Nephron progenitor cell (in vitro differentiated cells): ENCODE measurements around the gene CTDP1.

Experiments used
- DNase-seq: peaks from one replicate; pipeline ENCODE4 v3.0.0; 2021
- H3K27ac Mint-ChIP-seq: 2 replicates; pipeline ENCODE4 v1.8.0; 2021; ENCODE audit warnings: mild to moderate bottlenecking, moderate library complexity, mixed read lengths
- H3K27me3 Mint-ChIP-seq: 2 replicates; pipeline ENCODE4 v1.8.0; 2021; ENCODE audit warnings: mild to moderate bottlenecking, low read depth, mixed read lengths; ENCODE audit not compliant: poor library complexity
- H3K36me3 Mint-ChIP-seq: 2 replicates; pipeline ENCODE4 v1.8.0; 2021; ENCODE audit warnings: low read depth, mixed read lengths
- H3K4me1 Mint-ChIP-seq: 2 replicates; pipeline ENCODE4 v1.8.0; 2021; ENCODE audit warnings: mixed read lengths
- H3K4me3 Mint-ChIP-seq: 2 replicates; pipeline ENCODE4 v1.8.0; 2021; ENCODE audit warnings: mild to moderate bottlenecking, moderate library complexity, mixed read lengths
- H3K9me3 Mint-ChIP-seq: 2 replicates; pipeline ENCODE4 v1.8.0; 2021; ENCODE audit warnings: mild to moderate bottlenecking, moderate library complexity, mixed read lengths
- TF ChIP-seq, protein P1 (sequence below): fragments of 200-600 bp; sonication (generic); IDR thresholded peaks from 2 replicates; pipeline ENCODE4 v1.5.0; 2021; ENCODE audit warnings: antibody characterized with exemption

Gene CTDP1

GRCh38 chr18:79794846-79795245 lies 115.2 kb downstream of the CTDP1 start:
- TF ChIP-seq, protein P1, sequence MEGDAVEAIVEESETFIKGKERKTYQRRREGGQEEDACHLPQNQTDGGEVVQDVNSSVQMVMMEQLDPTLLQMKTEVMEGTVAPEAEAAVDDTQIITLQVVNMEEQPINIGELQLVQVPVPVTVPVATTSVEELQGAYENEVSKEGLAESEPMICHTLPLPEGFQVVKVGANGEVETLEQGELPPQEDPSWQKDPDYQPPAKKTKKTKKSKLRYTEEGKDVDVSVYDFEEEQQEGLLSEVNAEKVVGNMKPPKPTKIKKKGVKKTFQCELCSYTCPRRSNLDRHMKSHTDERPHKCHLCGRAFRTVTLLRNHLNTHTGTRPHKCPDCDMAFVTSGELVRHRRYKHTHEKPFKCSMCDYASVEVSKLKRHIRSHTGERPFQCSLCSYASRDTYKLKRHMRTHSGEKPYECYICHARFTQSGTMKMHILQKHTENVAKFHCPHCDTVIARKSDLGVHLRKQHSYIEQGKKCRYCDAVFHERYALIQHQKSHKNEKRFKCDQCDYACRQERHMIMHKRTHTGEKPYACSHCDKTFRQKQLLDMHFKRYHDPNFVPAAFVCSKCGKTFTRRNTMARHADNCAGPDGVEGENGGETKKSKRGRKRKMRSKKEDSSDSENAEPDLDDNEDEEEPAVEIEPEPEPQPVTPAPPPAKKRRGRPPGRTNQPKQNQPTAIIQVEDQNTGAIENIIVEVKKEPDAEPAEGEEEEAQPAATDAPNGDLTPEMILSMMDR, result no peak
- Mint-ChIP-seq H3K27ac (no peak overlapping the region), H3K4me3 (no peak overlapping the region), H3K36me3 (no peaks in the 10 kb centered on the region), H3K4me1 (peaks cover 17% of the 10 kb centered on the region), H3K27me3 (peaks cover 88% of the 10 kb centered on the region), H3K9me3 (no peaks in the 10 kb centered on the region)
- DNase-seq, result no peak

DNA sequence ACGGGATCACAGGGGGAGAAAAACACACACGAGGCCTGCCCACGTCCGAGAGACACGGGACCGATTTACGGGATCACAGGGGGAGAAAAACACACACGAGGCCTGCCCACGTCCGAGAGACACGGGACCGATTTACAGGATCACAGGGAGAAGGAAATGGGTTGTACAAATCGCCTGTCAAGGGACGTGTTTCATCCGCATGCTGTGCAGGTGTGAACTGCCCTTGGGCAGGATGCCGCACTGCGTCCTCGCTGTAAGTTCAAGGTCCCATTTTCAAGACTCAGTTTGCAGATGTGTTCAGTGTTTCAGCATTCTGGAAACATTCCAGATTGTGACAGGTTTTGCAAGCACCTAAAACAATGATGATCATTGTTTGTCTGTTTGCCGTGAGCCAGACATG lies 115.8 kb downstream of the CTDP1 start:
- DNase-seq, result no peak
- H3K27ac Mint-ChIP-seq, result no peak overlapping the region
- H3K4me1 Mint-ChIP-seq, result peaks cover 23% of the 10 kb centered on the region
- no peak overlapping the region for H3K4me3 Mint-ChIP-seq
- peaks cover 88% of the 10 kb centered on the region for H3K27me3 Mint-ChIP-seq
- no peaks in the 10 kb centered on the region for H3K9me3 Mint-ChIP-seq
- no peaks in the 10 kb centered on the region for H3K36me3 Mint-ChIP-seq
- TF ChIP-seq, protein P1, result no peak

DNA sequence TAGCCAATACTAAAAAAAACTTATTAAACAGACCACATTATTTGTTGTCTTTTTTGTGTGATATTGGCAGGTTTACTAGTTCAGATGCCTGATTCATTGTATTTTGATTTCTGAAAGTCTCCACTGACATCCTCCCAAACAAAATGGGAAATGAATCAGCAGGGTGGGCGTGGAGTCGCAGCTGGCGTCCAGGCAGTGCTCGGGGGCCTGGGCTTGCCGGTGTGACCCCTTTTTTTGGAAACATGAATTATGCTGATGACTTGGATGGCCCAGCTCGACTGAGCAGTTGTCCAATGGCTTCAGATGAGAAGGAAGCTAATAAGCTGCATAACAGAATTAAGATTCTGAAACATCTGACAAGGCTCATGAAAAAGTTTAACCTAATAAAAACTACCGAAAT lies 116.4 kb downstream of the CTDP1 start:
- Mint-ChIP-seq H3K27me3 (peaks cover 88% of the 10 kb centered on the region), H3K4me1 (peaks cover 23% of the 10 kb centered on the region), H3K36me3 (no peaks in the 10 kb centered on the region), H3K9me3 (no peaks in the 10 kb centered on the region), H3K4me3 (no peak overlapping the region), H3K27ac (no peak overlapping the region)
- DNase-seq, result no peak
- TF ChIP-seq, protein P1, result no peak

DNA sequence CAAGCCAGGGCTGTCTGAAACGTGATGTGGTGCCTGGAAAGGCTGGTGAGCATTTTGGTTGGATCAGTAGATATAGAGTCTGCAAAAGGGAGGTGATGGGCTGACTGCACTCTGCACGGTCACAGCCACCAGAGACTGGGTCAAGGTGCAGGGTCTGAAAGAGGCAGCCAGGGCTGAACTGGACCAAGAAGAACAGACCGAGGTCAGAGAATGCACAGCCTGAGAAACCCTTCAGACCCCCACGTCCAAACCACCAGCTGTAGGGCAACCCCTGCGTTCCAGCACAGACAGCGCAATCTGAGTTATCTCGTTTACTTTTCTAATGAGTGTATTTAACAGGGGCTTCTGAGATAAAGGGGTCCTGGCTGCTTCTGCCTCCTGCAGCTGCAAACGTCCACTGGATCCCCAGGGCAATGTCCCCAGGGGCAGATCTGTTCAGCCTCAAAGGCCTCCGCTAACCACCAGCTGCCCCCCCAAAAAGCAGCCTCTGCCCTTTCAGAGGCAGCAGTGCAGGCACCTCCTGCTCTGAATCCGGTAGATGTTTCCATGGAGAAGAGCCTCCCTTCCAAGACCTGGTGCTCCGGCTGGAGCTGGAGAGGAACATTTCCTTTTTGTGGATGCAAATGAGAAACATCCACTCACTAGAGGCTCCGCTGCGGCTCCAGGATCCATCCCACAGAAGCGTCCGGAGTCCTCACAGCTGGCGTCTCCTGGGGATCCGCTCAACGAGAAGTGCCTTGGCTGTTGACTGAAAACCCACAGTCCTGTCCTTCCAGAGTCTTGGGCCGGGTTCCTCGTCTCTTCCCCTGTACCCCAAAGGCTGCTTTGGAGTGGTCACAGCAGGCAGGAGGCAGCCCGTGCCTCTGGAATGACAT lies 117.2 kb downstream of the CTDP1 start:
- TF ChIP-seq, protein P1, result no peak
- Mint-ChIP-seq H3K27ac (no peak overlapping the region), H3K27me3 (peaks cover 88% of the 10 kb centered on the region), H3K36me3 (no peaks in the 10 kb centered on the region), H3K4me1 (peaks cover 23% of the 10 kb centered on the region), H3K9me3 (no peaks in the 10 kb centered on the region), H3K4me3 (peak overlapping the region; percentile 82)
- DNase-seq, result no peak

GRCh38 chr18:79797518-79798345 lies 118.1 kb downstream of the CTDP1 start, which contains the start of gene KCNG2:
Gene KCNG2 (plus strand): TSS chr18:79797938. CDS start chr18:79863668, 65,730 bp downstream.
- peak within 1 kb of the TSS; percentile 82 for H3K4me3 Mint-ChIP-seq
- H3K27me3 Mint-ChIP-seq, result peaks cover 82% of the 10 kb centered on the region
- H3K4me1 Mint-ChIP-seq, result peaks cover 23% of the 10 kb centered on the region
- TF ChIP-seq, protein P1, result no peak
- H3K27ac Mint-ChIP-seq, result no peak within 1 kb of the TSS
- no peaks in the 10 kb centered on the region for H3K36me3 Mint-ChIP-seq
- H3K9me3 Mint-ChIP-seq, result no peaks in the 10 kb centered on the region
- peak; percentile 80 for DNase-seq
